Activated CD8-positive, alpha-beta memory T cell treated with anti-CD3 and anti-CD28 coated beads, Interleukin-2, amount 50 U/mL, for 1 hour (primary cell): Measurements from ENCODE around the gene NELFA.

Experiments used
- DNase-seq: peaks from one replicate; pipeline ENCODE4 v3.0.0-alpha.2; 2020; ENCODE audit errors: extremely low read depth

NELFA gene

DNA sequence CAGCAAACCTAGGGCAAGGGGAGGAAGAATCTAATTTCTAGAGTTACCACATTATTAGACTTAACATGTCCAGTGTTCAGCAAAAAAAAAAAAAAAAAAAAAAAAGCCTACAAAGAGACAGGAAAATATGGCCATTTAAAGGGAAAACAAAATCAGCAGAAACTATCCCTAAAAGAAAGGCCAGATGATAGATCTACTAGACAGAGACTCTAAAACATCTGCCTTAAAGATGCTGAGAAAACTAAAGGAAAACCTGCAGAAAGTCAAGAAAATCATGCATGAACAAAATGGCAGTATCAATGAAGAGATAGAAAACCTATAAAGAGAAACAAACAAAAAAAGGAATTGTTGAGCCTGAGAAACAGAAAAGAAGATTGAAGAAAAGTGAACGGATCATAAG lies 43.8 kb downstream of the NELFA start:
- DNase-seq = no peak

- DNase-seq = no peak
Observed at GRCh38 chr4:1964443-1964842, 44.3 kb downstream of the NELFA start.

GRCh38 chr4:1962980-1963379 lies 45.8 kb downstream of the NELFA start:
- DNase-seq = no peak

DNA sequence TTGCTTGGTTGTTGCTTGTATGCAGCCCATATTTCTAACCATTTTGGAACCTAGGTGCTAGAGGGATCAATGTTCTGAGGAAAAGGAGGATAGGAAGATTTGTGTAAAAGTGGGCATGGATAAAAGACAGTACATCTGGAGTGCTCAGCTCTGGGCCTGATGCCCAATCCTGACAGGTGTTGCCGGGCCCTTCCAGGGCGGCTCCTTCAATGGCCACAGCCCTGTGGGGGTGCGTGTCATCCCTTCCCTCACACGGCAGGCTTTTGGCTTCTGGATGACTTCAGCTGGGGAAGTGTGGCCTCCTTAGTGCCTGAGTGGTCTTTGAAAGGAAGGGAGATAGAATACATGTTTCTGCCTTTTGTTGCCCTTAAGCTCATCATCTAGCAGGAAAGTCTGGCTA lies 47.2 kb downstream of the NELFA start:
- DNase-seq = no peak

DNA sequence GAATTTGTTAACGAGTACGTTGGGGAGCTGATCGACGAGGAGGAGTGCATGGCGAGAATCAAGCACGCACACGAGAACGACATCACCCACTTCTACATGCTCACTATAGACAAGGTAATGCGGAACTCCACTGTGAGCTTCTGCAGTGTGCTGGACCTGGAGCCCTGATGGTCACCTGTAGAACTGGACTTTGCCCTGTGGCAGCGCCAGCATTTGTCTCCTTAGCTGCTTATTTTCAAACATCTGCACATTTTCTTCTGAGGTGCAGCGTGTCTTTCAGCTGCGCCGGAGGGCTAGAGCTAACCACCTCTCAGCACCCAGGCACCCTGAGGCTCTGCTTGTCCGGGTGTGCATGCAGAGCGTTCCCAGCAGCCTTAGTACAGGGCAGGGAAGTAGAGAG lies 47.7 kb downstream of the NELFA start:
- no peak for DNase-seq

DNA sequence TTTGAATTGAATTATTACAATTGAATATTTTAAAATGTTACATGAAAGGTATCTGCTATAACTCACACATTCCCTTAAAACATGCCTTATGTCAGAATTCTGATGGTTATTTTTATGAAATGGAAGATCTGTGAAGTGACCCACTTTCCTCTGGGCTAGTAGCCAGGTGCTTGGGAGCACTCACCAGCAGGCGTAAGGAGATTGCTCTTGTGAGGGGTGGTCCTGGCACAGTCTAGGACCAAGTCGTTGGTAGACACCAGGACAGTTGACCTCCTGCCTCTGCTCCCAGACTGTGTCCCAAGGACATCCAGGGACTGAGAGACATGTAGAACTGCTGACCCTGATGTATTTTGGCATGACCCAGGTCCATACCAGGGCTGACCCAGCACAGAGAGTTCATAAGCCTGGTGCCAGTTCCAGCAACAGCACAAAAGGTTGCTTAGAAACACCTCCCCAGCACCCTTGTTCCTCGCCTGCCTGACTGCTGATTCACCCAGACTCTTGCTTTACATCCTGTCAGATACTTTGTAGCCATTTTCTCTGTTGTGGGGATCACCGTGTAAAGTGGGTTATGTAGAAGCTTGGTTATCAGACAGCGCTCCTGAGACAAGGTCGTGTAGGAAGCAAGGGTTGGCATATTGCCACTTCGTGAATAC lies 48.5 kb downstream of the NELFA start:
- no peak for DNase-seq

GRCh38 chr4:1959104-1959384 lies 49.7 kb downstream of the NELFA start:
- no peak for DNase-seq

DNA sequence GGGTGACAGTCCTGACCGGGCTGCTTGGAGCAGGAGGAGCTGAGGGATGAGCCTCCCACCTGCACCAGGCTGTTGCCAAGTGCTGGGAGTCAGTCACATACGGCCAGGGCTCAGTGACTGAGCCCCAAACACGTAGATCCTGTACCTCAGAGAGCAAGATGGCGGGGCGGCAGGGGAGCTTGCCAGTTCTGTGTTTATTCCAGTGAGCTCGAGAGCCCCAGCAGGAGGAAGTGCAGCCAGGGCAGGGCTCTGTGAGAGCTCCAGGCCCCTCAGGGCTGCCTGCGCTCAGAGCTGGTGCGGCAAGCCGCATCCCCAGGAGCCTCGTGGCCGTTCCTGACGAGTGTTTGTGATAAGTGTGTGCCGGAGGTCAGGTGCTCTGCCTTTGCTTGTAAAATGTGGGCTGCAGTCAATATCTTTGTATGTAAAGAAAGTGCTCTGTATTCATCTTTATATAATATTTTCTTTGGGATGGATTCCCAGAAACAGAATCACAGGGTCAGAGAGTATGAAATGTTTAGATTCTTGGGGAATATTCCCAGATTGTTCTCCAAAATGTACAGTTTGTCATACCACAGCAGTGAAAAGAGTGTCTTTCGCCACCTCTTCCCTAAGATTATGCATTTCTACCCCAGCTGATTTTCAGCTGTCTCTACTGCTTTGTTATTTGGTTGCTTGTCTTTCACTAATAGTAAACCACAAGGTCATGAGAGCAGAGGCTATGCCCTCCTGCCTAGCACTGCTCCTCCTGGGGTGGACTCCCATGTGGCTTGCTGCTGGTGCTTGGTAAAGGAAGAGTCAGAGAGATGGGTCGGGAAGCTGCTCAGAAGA lies 50.3 kb downstream of the NELFA start:
- DNase-seq = no peak

DNA sequence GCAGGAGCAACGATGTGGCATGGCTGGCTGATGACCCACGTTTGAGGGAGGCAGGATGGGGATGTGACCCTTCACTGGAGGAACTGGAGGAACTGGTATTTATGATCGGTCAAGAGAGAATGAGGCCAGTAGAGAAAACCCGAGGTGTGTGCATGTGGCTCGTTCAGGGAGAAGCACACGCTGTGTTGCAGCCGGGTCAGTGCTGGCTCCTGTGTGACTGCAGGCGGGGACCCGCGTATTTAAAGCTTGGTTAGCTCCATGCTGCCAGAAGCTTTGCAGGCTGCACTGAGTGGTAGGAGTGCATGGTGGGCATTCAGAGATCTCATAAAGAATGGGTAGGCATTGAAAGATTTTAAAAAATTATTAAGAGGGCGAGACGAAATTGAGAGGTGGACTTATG lies 52.1 kb downstream of the NELFA start:
- DNase-seq = no peak

DNA sequence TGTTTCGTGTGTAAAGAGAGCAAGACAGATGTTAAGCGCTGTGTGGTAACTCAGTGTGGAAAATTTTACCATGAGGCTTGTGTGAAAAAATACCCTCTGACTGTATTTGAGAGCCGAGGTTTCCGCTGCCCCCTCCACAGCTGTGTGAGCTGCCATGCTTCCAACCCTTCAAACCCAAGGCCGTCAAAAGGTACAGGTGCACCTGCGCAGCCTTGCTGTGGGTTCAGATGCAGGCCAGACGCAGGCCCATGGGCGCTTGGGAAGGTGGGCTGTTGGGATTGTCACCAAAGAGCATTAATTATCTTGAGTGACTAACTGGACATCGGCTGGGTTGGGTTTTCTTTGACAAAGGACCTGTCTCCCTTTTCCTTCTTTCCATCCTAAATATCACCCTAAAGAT lies 55.4 kb downstream of the NELFA start:
- no peak for DNase-seq

DNA sequence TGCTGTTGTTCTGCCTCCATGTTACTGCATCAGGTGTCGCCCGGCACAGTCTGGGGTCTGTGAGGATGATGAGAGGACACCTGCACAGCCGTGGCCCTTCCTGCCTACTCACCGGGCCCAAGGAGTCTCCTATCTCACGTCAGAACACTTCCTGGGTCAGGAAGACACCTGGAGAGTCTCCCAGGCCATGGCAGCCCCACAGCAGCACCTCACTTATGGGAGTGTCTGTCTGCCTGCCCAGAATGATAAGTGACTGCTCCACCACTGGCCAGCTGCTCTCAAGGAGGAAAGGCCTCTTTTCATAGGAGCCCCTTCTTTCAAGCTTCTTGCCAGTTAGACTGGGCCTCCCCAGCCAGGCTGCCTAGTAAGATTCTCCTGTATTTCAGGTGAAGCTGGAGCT lies 56.1 kb downstream of the NELFA start:
- DNase-seq = no peak

DNA sequence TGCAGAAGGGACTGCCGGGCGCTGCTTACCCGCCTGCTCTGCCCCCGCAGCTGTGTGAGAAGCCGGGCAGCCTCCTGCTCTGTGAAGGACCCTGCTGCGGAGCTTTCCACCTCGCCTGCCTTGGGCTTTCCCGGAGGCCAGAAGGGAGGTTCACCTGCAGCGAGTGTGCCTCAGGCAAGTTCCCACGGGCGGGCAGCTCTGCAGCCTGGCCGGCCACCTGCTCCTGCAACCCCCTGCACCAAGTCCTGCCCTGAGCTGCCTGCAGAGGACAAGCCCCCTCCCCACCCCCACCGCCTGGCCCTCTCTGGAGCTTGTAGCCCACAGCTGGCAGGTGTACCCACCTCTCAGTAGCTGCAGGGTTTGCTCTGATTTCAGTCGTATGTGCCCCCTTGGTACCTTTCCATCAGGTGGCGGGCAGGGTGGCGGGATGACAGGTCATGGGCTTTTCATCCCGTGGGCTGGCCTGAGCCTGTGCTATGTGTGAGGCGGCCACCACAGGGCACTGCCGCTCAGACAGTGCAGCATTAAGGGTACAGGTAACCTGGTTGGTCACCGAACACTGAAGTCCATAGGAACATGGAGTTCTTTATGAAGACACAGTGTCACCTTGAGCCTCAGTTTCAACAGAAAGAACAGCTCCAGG lies 56.6 kb downstream of the NELFA start:
- no peak for DNase-seq

- DNase-seq = no peak
Observed at GRCh38 chr4:1950369-1950768, 58.4 kb downstream of the NELFA start.

- DNase-seq = no peak
Observed at GRCh38 chr4:1948892-1949436, 59.8 kb downstream of the NELFA start.

DNA sequence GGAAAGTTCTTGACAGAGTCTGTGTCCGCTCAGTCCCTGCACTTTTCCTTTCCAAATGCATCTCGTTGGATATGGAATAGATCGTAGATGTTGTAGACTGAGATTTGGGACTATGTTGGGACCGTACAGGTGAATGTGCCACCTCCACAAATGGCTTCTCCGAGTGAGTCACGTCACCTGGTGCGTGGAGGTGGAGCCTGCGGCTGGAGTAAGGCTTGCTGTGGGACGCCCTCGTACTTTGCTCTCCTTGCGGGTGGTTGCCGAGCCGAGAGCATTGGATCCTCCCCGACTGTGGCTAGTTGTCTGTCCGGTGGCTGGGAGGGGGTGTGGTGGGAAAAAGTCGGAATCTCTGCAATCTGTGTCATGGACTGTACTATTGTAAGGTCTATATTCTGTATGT lies 60.5 kb downstream of the NELFA start:
- no peak for DNase-seq

GRCh38 chr4:1945912-1946311 lies 62.9 kb downstream of the NELFA start:
- DNase-seq = no peak

DNA sequence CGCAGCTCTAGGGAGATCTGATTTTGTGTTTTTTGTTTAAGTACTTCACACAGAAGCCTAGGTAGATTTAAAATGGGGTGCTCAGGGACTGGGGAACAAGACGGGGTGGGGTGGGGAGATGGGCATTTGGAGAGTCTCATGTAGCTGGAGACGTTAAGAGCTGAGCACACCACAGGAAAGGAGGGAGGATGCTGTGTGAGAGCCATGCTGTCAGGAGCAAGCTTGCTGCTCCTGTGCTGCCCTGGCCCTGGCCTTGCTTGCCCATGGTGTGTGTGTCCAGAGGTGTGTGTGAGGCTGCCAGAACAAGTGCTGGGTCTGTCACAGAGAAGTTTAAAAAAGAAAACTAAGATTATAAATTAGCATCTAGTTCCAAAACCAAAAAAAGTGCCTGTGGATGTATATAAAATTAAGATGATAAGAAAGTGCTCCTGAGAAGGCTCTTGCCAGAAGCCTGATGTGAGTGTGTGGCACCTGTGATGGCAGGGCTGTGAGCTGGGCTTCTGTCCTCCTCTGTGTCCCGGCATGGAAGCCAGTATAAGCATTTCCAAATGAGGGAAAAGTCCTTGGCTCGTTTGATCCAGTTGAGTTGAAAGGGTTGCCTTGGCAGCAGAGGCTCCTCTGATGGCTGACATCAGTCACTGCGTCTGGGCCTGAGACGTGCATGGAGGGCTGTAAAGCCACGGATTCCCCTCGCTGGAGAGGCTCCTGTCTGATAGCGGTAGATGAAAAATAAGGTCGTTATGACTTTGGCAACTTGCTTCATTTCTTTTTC lies 63.5 kb downstream of the NELFA start:
- DNase-seq = no peak

DNA sequence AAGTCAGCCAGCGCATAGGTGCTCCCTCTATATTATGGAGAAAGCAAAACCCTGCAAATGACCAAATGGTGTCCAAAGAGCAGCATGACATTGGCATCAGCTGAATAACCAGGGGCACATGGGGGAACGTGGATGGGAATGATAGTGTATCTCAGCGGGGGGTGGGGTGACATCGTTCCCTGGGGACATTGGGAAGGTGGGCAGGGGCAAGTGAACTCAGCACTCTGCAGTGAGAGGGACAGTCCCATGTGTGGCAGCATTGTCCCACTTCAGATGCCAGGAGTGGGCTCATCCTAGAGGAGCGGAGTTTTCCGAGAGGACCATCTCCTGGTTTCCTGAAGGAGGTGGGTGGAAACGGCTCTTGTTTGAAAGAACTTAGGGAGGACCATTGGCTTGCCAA lies 64.8 kb downstream of the NELFA start:
- no peak for DNase-seq

DNA sequence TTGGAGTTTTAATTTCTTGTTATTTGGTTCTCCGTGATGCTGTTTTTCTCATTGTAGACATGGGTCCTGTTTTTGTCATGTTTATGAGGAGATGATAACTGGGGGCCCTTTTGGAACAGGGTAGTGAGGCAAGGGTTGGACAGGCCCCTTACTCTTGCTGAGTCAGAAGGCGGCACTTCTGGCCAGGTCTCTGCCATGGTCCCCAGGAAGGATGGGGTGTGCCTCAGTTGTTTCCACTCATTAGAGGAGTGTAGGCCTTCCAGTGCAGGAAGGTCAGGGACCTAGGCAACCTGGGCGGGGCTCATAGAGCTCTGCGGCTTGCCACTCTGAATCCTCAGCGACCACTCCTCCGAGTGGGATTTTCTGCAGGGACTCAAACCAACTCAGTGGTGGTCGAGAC lies 68.2 kb downstream of the NELFA start:
- no peak for DNase-seq

GRCh38 chr4:1939664-1940509 lies 68.9 kb downstream of the NELFA start:
- DNase-seq = no peak

DNA sequence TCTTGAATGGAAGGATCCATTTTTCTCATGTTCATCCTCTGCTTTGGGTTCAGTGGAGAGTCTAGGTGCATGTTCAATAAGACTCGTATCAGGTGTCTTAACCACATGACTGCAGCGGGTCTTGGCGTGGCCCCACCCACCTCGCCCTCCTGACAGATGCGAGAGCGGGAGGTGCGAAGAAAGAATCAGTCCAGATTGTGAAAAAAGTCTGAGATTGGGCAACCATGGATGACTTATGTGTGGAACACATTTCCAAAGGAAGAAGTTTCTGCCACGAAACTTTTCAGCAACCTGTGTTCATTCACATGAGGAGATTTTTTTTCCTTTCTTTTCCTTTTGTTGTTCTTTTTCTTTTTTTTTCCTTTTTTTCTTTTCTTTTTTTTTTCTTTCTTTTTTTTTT lies 70.7 kb downstream of the NELFA start:
- no peak for DNase-seq
